Mesenchymal stem cell (in vitro differentiated cells and primary cell): ENCODE results near the gene NOTUM.

Experiments used
- DNase-seq: peaks from one replicate; pipeline ENCODE4 v3.0.0-alpha.2; 2013
- H2AFZ ChIP-seq: one replicate; pipeline ENCODE4 v1.6.1; 2013; ENCODE audit warnings: low read depth, mild to moderate bottlenecking, control low read depth, inconsistent platforms, low read length, moderate library complexity
- H2AK5ac ChIP-seq: 2 replicates; pipeline ENCODE4 v1.6.1; 2013; ENCODE audit warnings: low read length, moderate library complexity, mild to moderate bottlenecking, inconsistent platforms; ENCODE audit not compliant: severe bottlenecking
- H2BK120ac ChIP-seq: one replicate; pipeline ENCODE4 v1.6.1; 2013; ENCODE audit warnings: low read depth, mild to moderate bottlenecking, inconsistent platforms, low read length, moderate library complexity
- H2BK12ac ChIP-seq, 2 experiments: one replicate each; pipeline ENCODE4 v1.6.1; 2013; ENCODE audit warnings: inconsistent platforms in 2 of 2, low read length in 2 of 2, mild to moderate bottlenecking in 2 of 2, moderate library complexity in 2 of 2, control low read depth in 1 of 2
- H2BK15ac ChIP-seq: one replicate; pipeline ENCODE4 v1.6.1; 2013; ENCODE audit warnings: mild to moderate bottlenecking, low read depth, inconsistent platforms; ENCODE audit not compliant: poor library complexity, severe bottlenecking
- H2BK5ac ChIP-seq: 2 replicates; pipeline ENCODE4 v1.6.1; 2013; ENCODE audit warnings: low read depth, mild to moderate bottlenecking, low read length, control low read depth, inconsistent platforms; ENCODE audit not compliant: poor library complexity, severe bottlenecking
- H3K14ac ChIP-seq, 2 experiments: one replicate each; pipeline ENCODE4 v1.6.1; 2013; ENCODE audit warnings: inconsistent platforms in 2 of 2, low read length in 2 of 2, control low read depth in 1 of 2, mild to moderate bottlenecking in 1 of 2, moderate library complexity in 1 of 2
- H3K18ac ChIP-seq, 2 experiments: one replicate each; pipeline ENCODE4 v1.6.1; 2013; ENCODE audit warnings: inconsistent platforms in 2 of 2, low read length in 2 of 2, control low read depth in 1 of 2, low read depth in 1 of 2, mild to moderate bottlenecking in 1 of 2
- H3K23ac ChIP-seq, 2 experiments: one replicate each; pipeline ENCODE4 v1.6.1; 2013; ENCODE audit warnings: inconsistent platforms in 2 of 2, low read length in 2 of 2, mild to moderate bottlenecking in 2 of 2, moderate library complexity in 2 of 2, control low read depth in 1 of 2
- H3K27ac ChIP-seq: 2 replicates; pipeline ENCODE4 v1.5.1; 2013; ENCODE audit warnings: mild to moderate bottlenecking, moderate library complexity, low read length, control low read depth, inconsistent platforms; ENCODE audit not compliant: poor library complexity, severe bottlenecking
- H3K27me3 ChIP-seq, 2 experiments: 2 replicates each; pipeline versions ENCODE4 v1.6.1 to v1.7.0; 2013; ENCODE audit warnings: low read length in 2 of 2, mild to moderate bottlenecking in 2 of 2, moderate library complexity in 2 of 2, control low read depth in 1 of 2, inconsistent platforms in 1 of 2; ENCODE audit not compliant: control insufficient read depth in 1 of 2, insufficient read depth in 1 of 2
- H3K36me3 ChIP-seq, 2 experiments: 2 replicates each; pipeline versions ENCODE4 v1.6.1 to v1.7.0; 2013; ENCODE audit warnings: low read length in 2 of 2, control low read depth in 1 of 2, inconsistent platforms in 1 of 2, low read depth in 1 of 2, mild to moderate bottlenecking in 1 of 2; ENCODE audit not compliant: insufficient read depth in 2 of 2, control insufficient read depth in 1 of 2
- H3K4ac ChIP-seq, 2 experiments: one replicate each; pipeline ENCODE4 v1.6.1; 2013; ENCODE audit warnings: inconsistent platforms in 2 of 2, low read length in 2 of 2, mild to moderate bottlenecking in 2 of 2, moderate library complexity in 2 of 2, control low read depth in 1 of 2, low read depth in 1 of 2
- H3K4me1 ChIP-seq: 2 replicates; pipeline ENCODE4 v1.6.1; 2013; ENCODE audit warnings: low read depth, low read length, control low read depth; ENCODE audit not compliant: control insufficient read depth, insufficient read depth
- H3K4me2 ChIP-seq: 2 replicates; pipeline ENCODE4 v1.6.1; 2013; ENCODE audit warnings: low read length, mild to moderate bottlenecking, inconsistent platforms; ENCODE audit not compliant: poor library complexity, severe bottlenecking
- H3K4me3 ChIP-seq, 2 experiments: 2 replicates each; pipeline versions ENCODE4 v1.5.1 to v1.7.0; 2013; ENCODE audit warnings: low read length in 2 of 2, mild to moderate bottlenecking in 2 of 2, control low read depth in 1 of 2, low read depth in 1 of 2; ENCODE audit not compliant: insufficient read depth in 1 of 2
- H3K79me1 ChIP-seq: replicated peaks from 2 replicates; pipeline ENCODE4 v1.6.1; 2013; ENCODE audit warnings: mild to moderate bottlenecking, control low read depth, low read length, inconsistent platforms; ENCODE audit not compliant: poor library complexity, severe bottlenecking
- H3K9ac ChIP-seq: 2 replicates; pipeline ENCODE4 v1.7.0; 2013; ENCODE audit warnings: mild to moderate bottlenecking, low read length, moderate library complexity
- H3K9me3 ChIP-seq: 2 replicates; pipeline ENCODE4 v1.7.0; 2013; ENCODE audit warnings: mild to moderate bottlenecking, low read length; ENCODE audit not compliant: control insufficient read depth
- H4K8ac ChIP-seq: one replicate; pipeline ENCODE4 v1.6.1; 2013; ENCODE audit warnings: inconsistent platforms, mild to moderate bottlenecking, low read length, moderate library complexity
- H4K91ac ChIP-seq: one replicate; pipeline ENCODE4 v1.6.1; 2013; ENCODE audit warnings: mild to moderate bottlenecking, low read length, inconsistent platforms
- WGBS: methylation state at CpG from one replicate; pipeline ENCODE4 v1.1.7; 2013; ENCODE audit warnings: mixed read lengths; 5-methylcytosine and 5-hydroxymethylcytosine counted together

The NOTUM gene

GRCh38 chr17:81902653-81903414 is 58.2 kb downstream of the NOTUM start:
- Histone ChIP-seq H2AK5ac (no peak overlapping the region), H3K18ac (peak overlapping the region; percentile 47 to 65), H4K8ac (peak overlapping the region; percentile 74), H3K79me1 (peaks cover 17% of the 10 kb centered on the region), H3K27me3 (peaks cover 0 to 8% of the 10 kb centered on the region in 2 experiments), H2BK120ac (no peak overlapping the region), H3K9ac (no peak overlapping the region), H3K9me3 (no peaks in the 10 kb centered on the region), H3K27ac (no peak overlapping the region), H3K14ac (peak overlapping the region in 1 of 2 experiments; percentile 36), H3K36me3 (peaks cover 50 to 79% of the 10 kb centered on the region in 2 experiments), H2AFZ (peak overlapping the region; percentile 34), H4K91ac (peak overlapping the region; percentile 22), H3K4me1 (peaks cover 38% of the 10 kb centered on the region), H3K4ac (peak overlapping the region in 1 of 2 experiments; percentile 64), H3K4me3 (peak overlapping the region in 1 of 2 experiments; percentile 55), H2BK5ac (no peak overlapping the region), H2BK15ac (peak overlapping the region; percentile 23), H3K4me2 (peak overlapping the region; percentile 70), H2BK12ac (no peak overlapping the region), H3K23ac (peak overlapping the region in 1 of 2 experiments; percentile 85)
- no peak for DNase-seq
- 46% methylated on average over 45 of the region's 47 CpGs for WGBS
